ENCODE data around the gene EMSY. TPM values are rescaled to one million over a fixed set of nuclear protein-coding genes. Genes with fewer than 3 reads are reported as not detected.
"Not testable (repeated sequence)": the region's sequence is repeated elsewhere in the genome, so short reads cannot be mapped to it uniquely, and the experiment has no call there.

The EMSY gene
- total RNA-seq, 2 experiments from 2014 or later: 35.7 to 42.4 TPM

GRCh38 chr11:76589964-76590950 is 145.4 kb downstream of the EMSY start:
- H3K27me3 Mint-ChIP-seq: peaks cover 6% of the 10 kb centered on the region
- peaks cover 2% of the 10 kb centered on the region for H3K9me3 Mint-ChIP-seq
- H3K27ac Mint-ChIP-seq: peak overlapping the region; percentile 54
- POLR2A ChIA-PET: interaction anchor here (0.6 kb wide), 1 partner anchor 989 kb away, joined by 3 read pairs; no protein-coding TSS in a partner anchor
- DNase-seq: no peak
- no peak for ATAC-seq (ENCODE audit: low read depth)
- peaks cover 3% of the 10 kb centered on the region for H3K36me3 Mint-ChIP-seq
- H3K4me1 Mint-ChIP-seq: peaks cover 49% of the 10 kb centered on the region
- no peak overlapping the region for H3K4me3 Mint-ChIP-seq

GRCh38 chr11:76591416-76591815 is 146.6 kb downstream of the EMSY start:
- H3K27ac Mint-ChIP-seq: peak overlapping the region; percentile 46
- peaks cover 3% of the 10 kb centered on the region for H3K36me3 Mint-ChIP-seq
- POLR2A ChIA-PET: no interaction called here
- H3K27me3 Mint-ChIP-seq: peaks cover 6% of the 10 kb centered on the region
- H3K4me1 Mint-ChIP-seq: peaks cover 49% of the 10 kb centered on the region
- no peak overlapping the region for H3K4me3 Mint-ChIP-seq
- ATAC-seq (ENCODE audit: low read depth) (no peak), DNase-seq (no peak)
- no peaks in the 10 kb centered on the region for H3K9me3 Mint-ChIP-seq

GRCh38 chr11:76592025-76592914 is 147.5 kb downstream of the EMSY start:
- H3K9me3 Mint-ChIP-seq: no peaks in the 10 kb centered on the region
- POLR2A ChIA-PET: no interaction called here
- peaks cover 3% of the 10 kb centered on the region for H3K36me3 Mint-ChIP-seq
- ATAC-seq (ENCODE audit: low read depth) (no peak), DNase-seq (no peak)
- peaks cover 6% of the 10 kb centered on the region for H3K27me3 Mint-ChIP-seq
- H3K4me3 Mint-ChIP-seq: no peak overlapping the region
- H3K4me1 Mint-ChIP-seq: peaks cover 50% of the 10 kb centered on the region
- H3K27ac Mint-ChIP-seq: peak overlapping the region; percentile 46

- H3K4me3 Mint-ChIP-seq: no peak overlapping the region
- H3K27ac Mint-ChIP-seq: no peak overlapping the region
- H3K4me1 Mint-ChIP-seq: peaks cover 49% of the 10 kb centered on the region
- peaks cover 2% of the 10 kb centered on the region for H3K36me3 Mint-ChIP-seq
- no peak for DNase-seq
- H3K27me3 Mint-ChIP-seq: peaks cover 6% of the 10 kb centered on the region
- no peak for ATAC-seq (ENCODE audit: low read depth)
- no peaks in the 10 kb centered on the region for H3K9me3 Mint-ChIP-seq
- POLR2A ChIA-PET: interaction anchor here (0.6 to 0.8 kb wide), 2 partner anchors 80 to 495 kb away, joined by 3 read pairs; no protein-coding TSS in a partner anchor
Observed at GRCh38 chr11:76592961-76593360, 148.1 kb downstream of the EMSY start.

- ATAC-seq (ENCODE audit: low read depth); POLR2A ChIA-PET; H3K4me3 Mint-ChIP-seq; DNase-seq; H3K27me3 Mint-ChIP-seq; H3K9me3 Mint-ChIP-seq; H3K36me3 Mint-ChIP-seq; H3K27ac Mint-ChIP-seq: not testable (repeated sequence)
- H3K4me1 Mint-ChIP-seq: peaks cover 40% of the 10 kb centered on the region
Observed at GRCh38 chr11:76595091-76595490, 150.3 kb downstream of the EMSY start.

GRCh38 chr11:76596652-76597051 is 151.8 kb downstream of the EMSY start:
- no peak overlapping the region for H3K27ac Mint-ChIP-seq
- peaks cover 34% of the 10 kb centered on the region for H3K4me1 Mint-ChIP-seq
- H3K9me3 Mint-ChIP-seq: no peaks in the 10 kb centered on the region
- DNase-seq (no peak), ATAC-seq (ENCODE audit: low read depth) (no peak)
- no peak overlapping the region for H3K4me3 Mint-ChIP-seq
- POLR2A ChIA-PET: no interaction called here
- peaks cover 6% of the 10 kb centered on the region for H3K27me3 Mint-ChIP-seq
- no peaks in the 10 kb centered on the region for H3K36me3 Mint-ChIP-seq

- Mint-ChIP-seq H3K4me3 (no peak overlapping the region), H3K27ac (peak overlapping the region; percentile 35), H3K27me3 (peaks cover 6% of the 10 kb centered on the region), H3K9me3 (no peaks in the 10 kb centered on the region), H3K4me1 (peaks cover 29% of the 10 kb centered on the region), H3K36me3 (no peaks in the 10 kb centered on the region)
- ATAC-seq (ENCODE audit: low read depth) (peak; percentile 55), DNase-seq (no peak)
- POLR2A ChIA-PET: interaction anchor here (1.7 kb wide), 1 partner anchor 9 kb away, joined by 4 read pairs; no protein-coding TSS in a partner anchor
Observed at GRCh38 chr11:76597533-76598425, 153.0 kb downstream of the EMSY start.

GRCh38 chr11:76598426-76598839 is 153.6 kb downstream of the EMSY start:
- Mint-ChIP-seq H3K27me3 (peaks cover 5% of the 10 kb centered on the region), H3K4me3 (no peak overlapping the region), H3K27ac (no peak overlapping the region), H3K9me3 (no peaks in the 10 kb centered on the region), H3K36me3 (no peaks in the 10 kb centered on the region), H3K4me1 (peaks cover 22% of the 10 kb centered on the region)
- DNase-seq: no peak
- POLR2A ChIA-PET: interaction anchor here (1.7 kb wide), 1 partner anchor 10 kb away, joined by 4 read pairs; no protein-coding TSS in a partner anchor
- ATAC-seq (ENCODE audit: low read depth): peak; percentile 48

- DNase-seq (no peak), ATAC-seq (ENCODE audit: low read depth) (no peak)
- POLR2A ChIA-PET: interaction anchor here (1.7 kb wide), 1 partner anchor 11 kb away, joined by 4 read pairs; no protein-coding TSS in a partner anchor
- Mint-ChIP-seq H3K4me3 (no peak overlapping the region), H3K27me3 (peaks cover 4% of the 10 kb centered on the region), H3K4me1 (peaks cover 18% of the 10 kb centered on the region), H3K36me3 (no peaks in the 10 kb centered on the region), H3K27ac (no peak overlapping the region), H3K9me3 (no peaks in the 10 kb centered on the region)
Observed at GRCh38 chr11:76599041-76600013, 154.5 kb downstream of the EMSY start.

GRCh38 chr11:76600124-76600655 is 155.4 kb downstream of the EMSY start:
- Mint-ChIP-seq H3K27ac (no peak overlapping the region), H3K27me3 (no peaks in the 10 kb centered on the region), H3K9me3 (no peaks in the 10 kb centered on the region), H3K4me1 (peaks cover 14% of the 10 kb centered on the region), H3K4me3 (no peak overlapping the region), H3K36me3 (no peaks in the 10 kb centered on the region)
- POLR2A ChIA-PET: no interaction called here
- no peak for DNase-seq
- ATAC-seq (ENCODE audit: low read depth): no peak

- no peaks in the 10 kb centered on the region for H3K36me3 Mint-ChIP-seq
- H3K27ac Mint-ChIP-seq: no peak overlapping the region
- ATAC-seq (ENCODE audit: low read depth) (no peak), DNase-seq (no peak)
- no peak overlapping the region for H3K4me3 Mint-ChIP-seq
- POLR2A ChIA-PET: no interaction called here
- H3K27me3 Mint-ChIP-seq: no peaks in the 10 kb centered on the region
- H3K4me1 Mint-ChIP-seq: peaks cover 14% of the 10 kb centered on the region
- no peaks in the 10 kb centered on the region for H3K9me3 Mint-ChIP-seq
Observed at GRCh38 chr11:76601272-76601671, 156.5 kb downstream of the EMSY start.

Data from activated naive CD8-positive, alpha-beta T cell treated with anti-CD3 and anti-CD28 coated beads, Interleukin-2, amount 10 ng/mL, durations not matched to agents 7 days and 5 days (primary cell).